IPS-NIHi7 (cell line): ENCODE data around the gene ST8SIA1.
"Not testable (repeated sequence)": the region's sequence is repeated elsewhere in the genome, so short reads cannot be mapped to it uniquely, and the experiment has no call there.

Source experiments
- DNase-seq: peaks from one replicate; pipeline ENCODE4 v3.0.0; 2012; ENCODE audit warnings: mixed read lengths; ENCODE audit errors: extremely low spot score

The ST8SIA1 gene

GRCh38 chr12:22334410-22335100, at the start of gene ST8SIA1:
ST8SIA1 (minus strand) TSS chr12:22334707; CDS start chr12:22334232, 475 bp downstream.
- DNase-seq, result peak; percentile 33

- no peak for DNase-seq
These were observed 45.5 kb upstream of the ST8SIA1 start for GRCh38 chr12:22380031-22380430.

- DNase-seq, result no peak
These were observed 43.4 kb upstream of the ST8SIA1 start for GRCh38 chr12:22377731-22378496.

GRCh38 chr12:22376596-22377150, 42.2 kb upstream of the ST8SIA1 start:
- not testable (repeated sequence) for DNase-seq

- no peak for DNase-seq
These were observed 40.0 kb upstream of the ST8SIA1 start for GRCh38 chr12:22374508-22374907.

- no peak for DNase-seq
These were observed 37.9 kb upstream of the ST8SIA1 start for GRCh38 chr12:22372277-22372837.

- DNase-seq, result no peak
These were observed 31.7 kb upstream of the ST8SIA1 start for GRCh38 chr12:22366181-22366580.

GRCh38 chr12:22361785-22362184, 27.3 kb upstream of the ST8SIA1 start:
- peak; percentile 22 for DNase-seq

- DNase-seq, result no peak
These were observed 26.3 kb upstream of the ST8SIA1 start for GRCh38 chr12:22360774-22361173.

- no peak for DNase-seq
These were observed 23.0 kb upstream of the ST8SIA1 start for GRCh38 chr12:22357531-22357930.

GRCh38 chr12:22356231-22356630, 21.7 kb upstream of the ST8SIA1 start:
- DNase-seq, result no peak

GRCh38 chr12:22355011-22355580, 20.6 kb upstream of the ST8SIA1 start:
- no peak for DNase-seq

- no peak for DNase-seq
These were observed 19.3 kb upstream of the ST8SIA1 start for GRCh38 chr12:22353615-22354325.

GRCh38 chr12:22350886-22351285, 16.4 kb upstream of the ST8SIA1 start:
- DNase-seq, result no peak

GRCh38 chr12:22348208-22348607, 13.7 kb upstream of the ST8SIA1 start:
- no peak for DNase-seq

- no peak for DNase-seq
These were observed 5.6 kb upstream of the ST8SIA1 start for GRCh38 chr12:22340143-22340542.

- no peak for DNase-seq
These were observed 5.2 kb upstream of the ST8SIA1 start for GRCh38 chr12:22339691-22340090.

- DNase-seq, result peak; percentile 60
These were observed 1.3 kb upstream of the ST8SIA1 start for GRCh38 chr12:22335794-22336166.

GRCh38 chr12:22333713-22334409, 646 bp downstream of the ST8SIA1 start:
- peak; percentile 33 for DNase-seq

GRCh38 chr12:22333186-22333712, 1.3 kb downstream of the ST8SIA1 start:
- no peak for DNase-seq

- no peak for DNase-seq
These were observed 2.3 kb downstream of the ST8SIA1 start for GRCh38 chr12:22332202-22332601.
